Hepatocyte (in vitro differentiated cells): Measurements from ENCODE around the gene ING5.

Experiments used
- CTCF ChIP-seq: fragments of 200-600 bp; sonication (generic); IDR thresholded peaks from 2 replicates; pipeline ENCODE4 v1.5.1; 2016; ENCODE audit warnings: antibody characterized with exemption, mild to moderate bottlenecking; ENCODE audit not compliant: poor library complexity
- EZH2 ChIP-seq: fragments of 200-600 bp; sonication (generic); IDR thresholded peaks from 2 replicates; pipeline ENCODE4 v1.6.1; 2016; ENCODE audit warnings: antibody characterized with exemption, mild to moderate bottlenecking, borderline replicate concordance

GRCh38 chr2:241652722-241653121, 49.1 kb upstream of the ING5 start:
- TF ChIP-seq CTCF (no peak), EZH2 (no peak)
